GM19239 (cell line): ENCODE results near the gene SLC4A2.

Source experiments
- DNase-seq: peaks from one replicate; pipeline ENCODE4 v3.0.0; 2011; ENCODE audit warnings: low spot score; ENCODE audit not compliant: insufficient read length
- FAIRE-seq: peaks from 2 replicates; lab custom pipeline; 2011; peaks lifted over from hg19 to GRCh38; lab: Jason Lieb, UNC

Gene SLC4A2

DNA sequence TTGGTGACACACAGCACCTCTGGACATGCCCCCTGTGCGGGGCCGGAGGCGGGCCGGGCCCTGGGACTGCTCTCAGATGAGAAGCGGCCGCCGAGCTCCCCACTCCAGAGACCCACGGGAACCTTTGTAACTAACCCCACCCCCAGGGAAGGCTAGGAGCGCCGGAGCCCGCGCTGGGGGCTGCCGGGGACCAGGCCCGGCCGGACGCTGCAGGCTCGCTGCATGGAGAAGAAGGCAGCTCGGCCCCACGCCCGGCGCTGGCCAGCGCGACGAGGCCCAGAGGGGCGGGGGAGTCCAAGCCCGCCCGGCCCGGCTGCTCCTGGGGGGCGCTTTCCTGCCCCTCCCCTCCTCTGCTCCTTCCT is 63.4 kb downstream of the SLC4A2 start:
- no peak for DNase-seq
- FAIRE-seq = no peak

DNA sequence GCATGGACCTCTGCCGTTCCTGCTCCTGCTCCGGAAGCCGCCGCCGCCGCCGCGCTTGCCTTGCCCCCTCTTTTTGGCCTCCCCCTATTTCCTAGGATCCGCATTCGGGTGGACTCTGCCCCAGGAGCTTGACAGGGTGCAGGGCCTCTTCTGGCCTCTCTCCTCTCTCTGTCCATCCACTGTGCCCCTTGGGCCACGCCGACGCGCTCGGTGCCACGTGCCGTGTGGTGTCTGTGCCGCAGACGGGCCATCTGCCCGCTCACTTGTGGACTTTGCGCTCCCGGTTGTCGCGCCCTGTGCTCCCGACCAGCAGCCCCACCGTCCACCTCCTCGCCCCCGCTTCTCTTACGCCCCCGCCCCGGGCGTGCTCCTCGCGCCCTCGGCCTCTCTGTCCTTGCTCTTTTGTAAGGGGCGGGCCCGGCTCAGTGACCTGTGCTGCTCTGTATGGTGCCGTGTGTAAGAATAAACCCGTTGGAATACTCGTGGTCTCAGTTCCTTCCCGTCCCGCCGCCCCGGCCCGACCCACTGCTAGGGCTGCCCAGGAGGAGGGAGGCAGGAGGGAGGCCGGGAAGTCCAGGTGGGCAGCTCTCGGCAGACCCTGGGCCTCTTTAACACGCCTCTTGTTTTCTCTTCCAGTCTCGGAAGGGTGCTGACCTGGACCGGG is 63.9 kb downstream of the SLC4A2 start:
- no peak for DNase-seq
- no peak for FAIRE-seq

DNA sequence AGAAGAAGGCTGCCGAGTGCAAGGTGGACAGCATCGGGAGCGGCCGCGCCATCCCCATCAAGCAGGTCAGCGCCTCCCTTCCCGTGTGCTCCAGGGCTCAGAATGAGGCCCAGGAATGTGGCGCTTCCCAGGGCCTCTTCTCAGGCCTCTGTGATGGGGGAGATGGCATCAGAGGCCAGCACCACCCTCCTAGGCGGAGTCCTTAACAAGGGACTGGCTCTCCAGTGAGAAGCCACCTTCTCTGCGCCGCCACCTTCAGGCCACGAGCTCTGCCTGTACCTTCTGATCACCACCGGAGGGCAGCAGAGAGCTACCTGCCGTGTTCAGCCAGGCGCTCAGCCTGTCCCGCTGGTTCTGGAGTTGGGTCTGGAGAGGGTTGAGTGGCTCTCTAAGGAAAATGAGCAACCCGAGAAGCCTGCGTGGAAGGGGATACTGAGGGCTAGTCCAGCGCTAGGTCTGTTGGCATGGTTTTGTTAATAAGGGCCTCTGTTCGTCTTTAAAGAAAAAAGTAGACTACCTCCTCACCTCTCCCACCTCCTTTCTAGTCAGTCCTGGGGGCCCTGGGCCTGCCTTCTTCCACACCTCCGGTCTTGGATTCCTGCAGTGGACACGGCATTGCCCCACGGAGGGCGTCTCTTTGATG is 64.6 kb downstream of the SLC4A2 start:
- FAIRE-seq (peak; percentile 83), DNase-seq (peak; percentile 100)

DNA sequence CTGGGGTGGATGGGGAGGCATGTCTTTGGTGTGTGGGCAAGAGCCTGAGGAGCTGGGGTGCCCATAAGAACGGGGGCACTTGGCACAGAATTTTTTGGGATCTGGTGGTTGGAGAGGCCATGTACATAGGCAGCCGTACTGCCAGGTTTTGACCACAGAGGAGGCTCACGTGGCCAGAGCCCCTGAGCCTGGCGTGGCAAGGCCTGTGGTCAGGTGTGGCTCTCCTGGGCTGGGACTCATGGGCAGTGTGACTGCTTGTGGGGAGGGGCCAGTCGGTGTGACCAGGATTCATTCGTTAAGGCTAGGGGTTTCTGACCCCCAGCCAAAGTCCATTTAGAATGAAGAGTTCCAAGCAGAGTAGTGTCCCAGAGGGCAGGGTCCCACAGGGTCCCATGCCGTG is 65.1 kb downstream of the SLC4A2 start:
- no peak for FAIRE-seq
- no peak for DNase-seq

DNA sequence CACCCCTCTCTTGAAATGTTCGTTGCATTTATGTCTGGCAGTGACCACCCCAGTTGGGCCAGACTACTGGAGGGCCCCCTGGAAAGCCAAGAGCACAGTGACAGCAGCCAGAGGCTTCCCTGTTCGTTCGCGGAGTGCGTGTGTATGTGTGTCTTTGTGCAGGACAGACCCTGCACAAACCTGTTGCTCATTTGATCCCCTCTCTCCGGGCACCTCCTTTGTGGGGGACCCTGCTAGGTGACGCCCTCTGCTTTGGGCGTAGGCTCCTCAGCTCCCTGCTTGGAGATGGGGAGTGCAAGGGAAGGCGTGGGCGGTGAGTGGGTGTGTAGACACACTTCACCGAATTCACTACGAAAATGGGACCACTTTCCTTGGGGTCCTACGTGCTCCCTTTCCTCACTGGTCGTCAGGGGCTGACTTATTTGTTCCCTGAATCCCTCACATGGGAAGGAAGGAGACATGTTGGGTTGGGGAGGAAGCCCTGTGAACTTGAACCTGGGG is 65.6 kb downstream of the SLC4A2 start:
- no peak for FAIRE-seq

DNA sequence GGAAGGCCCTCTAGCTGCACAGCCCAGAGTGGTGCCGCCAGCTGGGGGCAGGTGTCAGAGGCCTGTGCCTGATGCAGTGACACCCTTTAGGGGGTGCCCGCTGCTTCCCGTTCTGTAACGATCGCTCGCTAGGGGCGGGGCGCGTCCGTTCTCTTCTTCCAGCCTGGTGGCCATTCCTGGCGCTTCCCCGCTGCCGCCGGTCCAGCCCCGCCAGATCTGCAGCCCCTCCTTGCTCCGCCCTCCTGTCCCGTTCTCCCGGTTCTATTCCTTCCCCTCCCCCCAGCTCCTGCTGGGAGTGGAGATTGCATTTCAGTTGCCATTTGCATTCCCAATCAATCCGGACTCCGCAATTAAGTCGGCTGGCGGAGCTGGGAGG is 66.1 kb downstream of the SLC4A2 start:
- DNase-seq (no peak), FAIRE-seq (no peak)

More for the DNA sequence above, 65.6 kb downstream of the SLC4A2 start:
- DNase-seq = no peak

DNA sequence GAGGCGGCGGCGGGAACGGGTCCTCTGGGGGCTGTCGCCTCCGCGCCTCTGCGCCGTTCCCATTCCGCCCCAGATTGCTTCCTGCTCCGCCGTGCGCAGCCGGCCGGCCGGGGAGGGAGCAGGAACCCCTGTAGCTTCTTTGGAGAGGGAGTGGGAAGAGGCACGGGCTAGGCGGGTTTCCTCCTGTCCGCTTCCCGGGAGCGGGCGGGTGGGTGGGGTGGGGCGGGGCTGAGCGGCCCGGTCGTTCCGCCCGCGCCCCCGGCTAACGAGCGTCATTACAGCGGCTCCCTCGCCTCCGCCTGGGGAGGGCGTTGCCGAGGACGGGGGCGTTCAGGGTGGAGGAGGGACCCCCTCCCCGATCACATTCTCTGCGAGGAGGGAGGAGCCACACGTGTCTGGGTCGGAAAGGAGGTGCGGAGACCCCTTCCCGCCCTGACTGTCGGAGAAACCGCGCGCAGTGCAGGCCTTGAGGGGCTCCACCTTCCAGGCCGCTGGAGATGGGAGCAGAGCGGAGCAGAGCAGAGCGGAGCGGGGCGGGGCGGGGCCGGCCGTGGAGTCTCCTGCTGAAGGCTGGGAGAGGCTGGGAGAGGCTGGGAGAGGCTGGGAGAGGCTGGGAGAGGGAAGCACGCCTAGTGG is 66.6 kb downstream of the SLC4A2 start:
- FAIRE-seq (no peak), DNase-seq (no peak)
